HG02798 (cell line): ENCODE data around the gene KCNQ1.

Source experiments
- ATAC-seq: cut with Tn5 transposase; IDR thresholded peaks from one replicate; pipeline ENCODE4 v1.9.1; 2021; ENCODE audit warnings: mild to moderate bottlenecking; ENCODE audit not compliant: unreplicated experiment, poor library complexity

Gene KCNQ1, protein sequence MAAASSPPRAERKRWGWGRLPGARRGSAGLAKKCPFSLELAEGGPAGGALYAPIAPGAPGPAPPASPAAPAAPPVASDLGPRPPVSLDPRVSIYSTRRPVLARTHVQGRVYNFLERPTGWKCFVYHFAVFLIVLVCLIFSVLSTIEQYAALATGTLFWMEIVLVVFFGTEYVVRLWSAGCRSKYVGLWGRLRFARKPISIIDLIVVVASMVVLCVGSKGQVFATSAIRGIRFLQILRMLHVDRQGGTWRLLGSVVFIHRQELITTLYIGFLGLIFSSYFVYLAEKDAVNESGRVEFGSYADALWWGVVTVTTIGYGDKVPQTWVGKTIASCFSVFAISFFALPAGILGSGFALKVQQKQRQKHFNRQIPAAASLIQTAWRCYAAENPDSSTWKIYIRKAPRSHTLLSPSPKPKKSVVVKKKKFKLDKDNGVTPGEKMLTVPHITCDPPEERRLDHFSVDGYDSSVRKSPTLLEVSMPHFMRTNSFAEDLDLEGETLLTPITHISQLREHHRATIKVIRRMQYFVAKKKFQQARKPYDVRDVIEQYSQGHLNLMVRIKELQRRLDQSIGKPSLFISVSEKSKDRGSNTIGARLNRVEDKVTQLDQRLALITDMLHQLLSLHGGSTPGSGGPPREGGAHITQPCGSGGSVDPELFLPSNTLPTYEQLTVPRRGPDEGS

DNA sequence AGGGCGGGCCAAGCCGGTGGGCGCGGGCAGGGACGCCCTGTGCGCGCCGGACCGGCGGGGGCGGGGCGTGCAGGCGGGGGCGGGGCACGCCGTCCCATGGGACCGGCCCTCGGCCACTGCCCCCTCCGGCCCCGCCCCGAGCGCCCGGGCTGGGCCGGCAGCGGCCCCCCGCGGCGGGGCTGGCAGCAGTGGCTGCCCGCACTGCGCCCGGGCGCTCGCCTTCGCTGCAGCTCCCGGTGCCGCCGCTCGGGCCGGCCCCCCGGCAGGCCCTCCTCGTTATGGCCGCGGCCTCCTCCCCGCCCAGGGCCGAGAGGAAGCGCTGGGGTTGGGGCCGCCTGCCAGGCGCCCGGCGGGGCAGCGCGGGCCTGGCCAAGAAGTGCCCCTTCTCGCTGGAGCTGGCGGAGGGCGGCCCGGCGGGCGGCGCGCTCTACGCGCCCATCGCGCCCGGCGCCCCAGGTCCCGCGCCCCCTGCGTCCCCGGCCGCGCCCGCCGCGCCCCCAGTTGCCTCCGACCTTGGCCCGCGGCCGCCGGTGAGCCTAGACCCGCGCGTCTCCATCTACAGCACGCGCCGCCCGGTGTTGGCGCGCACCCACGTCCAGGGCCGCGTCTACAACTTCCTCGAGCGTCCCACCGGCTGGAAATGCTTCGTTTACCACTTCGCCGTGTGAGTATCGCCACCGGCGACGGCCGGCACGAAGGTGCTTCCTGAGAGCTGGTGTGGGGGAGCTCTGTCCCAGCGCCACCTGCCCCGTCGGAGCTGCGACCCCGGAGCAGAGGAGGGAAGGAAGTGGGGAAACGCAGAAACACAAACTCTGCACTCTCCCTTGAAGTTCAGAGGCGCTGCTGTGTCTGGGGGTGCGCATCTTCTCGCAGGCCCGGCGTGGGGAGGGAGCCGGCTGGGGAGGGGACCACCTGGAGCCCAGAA lies at the start of gene KCNQ1:
TSS of gene KCNQ1 (plus strand) at position 188 of the 925 bp plus-strand sequence. CDS start at position 279, 91 bp downstream.
- ATAC-seq = no peak

DNA sequence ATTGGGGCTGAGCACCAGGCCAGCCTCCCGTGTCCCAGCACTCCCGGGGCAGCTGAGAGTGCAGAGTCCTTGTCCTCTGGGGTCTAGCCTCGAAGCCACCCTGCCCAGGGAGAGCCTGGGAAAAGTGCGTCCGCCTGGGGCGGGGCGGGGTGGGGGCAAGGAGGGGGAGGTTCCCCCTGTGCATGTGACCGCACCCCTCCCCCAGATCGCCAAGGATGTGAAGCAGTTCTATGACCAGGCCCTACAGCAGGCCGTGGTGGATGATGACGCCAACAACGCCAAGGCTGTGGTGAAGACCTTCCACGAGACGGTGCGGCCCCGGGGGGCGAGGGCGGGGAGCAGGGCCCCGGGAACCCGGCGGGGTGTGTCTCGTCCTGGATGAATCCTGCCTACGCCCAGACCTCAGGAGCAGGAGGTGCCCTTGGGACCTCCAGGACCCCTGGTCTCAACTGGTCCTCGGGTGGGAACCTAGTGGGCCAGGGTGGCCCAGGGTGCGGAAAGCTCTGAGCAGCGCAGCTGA lies 49.5 kb upstream of the KCNQ1 start:
- ATAC-seq = no peak

DNA sequence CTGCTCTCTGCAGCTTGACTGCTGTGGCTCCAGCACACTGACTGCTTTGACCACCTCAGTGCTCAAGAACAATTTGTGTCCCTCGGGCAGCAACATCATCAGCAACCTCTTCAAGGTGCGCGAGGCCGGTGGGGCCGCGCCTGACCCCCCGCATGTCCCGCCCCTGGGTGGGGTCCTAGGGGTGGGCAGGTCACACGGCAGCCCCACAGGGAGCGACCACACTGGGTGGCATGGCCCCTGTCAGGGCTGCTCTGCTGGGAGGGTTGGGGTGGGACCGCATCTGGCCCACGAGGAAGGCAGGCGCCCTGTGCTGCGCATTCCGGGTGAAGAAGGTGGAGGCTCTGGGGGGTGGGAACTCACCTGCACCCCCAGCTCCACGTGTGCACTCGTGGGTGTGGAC lies 49.0 kb upstream of the KCNQ1 start:
- no peak for ATAC-seq

DNA sequence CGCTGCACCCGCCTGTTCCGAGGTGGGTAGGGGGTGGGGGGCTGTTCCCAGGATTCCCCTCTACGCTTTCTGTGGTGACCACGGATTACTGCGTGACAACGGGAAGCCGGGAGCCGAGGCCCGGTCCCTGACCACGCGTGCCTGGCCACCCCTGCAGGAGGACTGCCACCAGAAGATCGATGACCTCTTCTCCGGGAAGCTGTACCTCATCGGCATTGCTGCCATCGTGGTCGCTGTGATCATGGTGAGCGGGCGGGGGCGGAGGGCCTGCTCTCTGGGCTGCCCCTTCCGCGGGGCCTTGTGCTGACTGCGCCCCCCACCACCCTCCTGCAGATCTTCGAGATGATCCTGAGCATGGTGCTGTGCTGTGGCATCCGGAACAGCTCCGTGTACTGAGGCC lies 48.3 kb upstream of the KCNQ1 start:
- no peak for ATAC-seq

DNA sequence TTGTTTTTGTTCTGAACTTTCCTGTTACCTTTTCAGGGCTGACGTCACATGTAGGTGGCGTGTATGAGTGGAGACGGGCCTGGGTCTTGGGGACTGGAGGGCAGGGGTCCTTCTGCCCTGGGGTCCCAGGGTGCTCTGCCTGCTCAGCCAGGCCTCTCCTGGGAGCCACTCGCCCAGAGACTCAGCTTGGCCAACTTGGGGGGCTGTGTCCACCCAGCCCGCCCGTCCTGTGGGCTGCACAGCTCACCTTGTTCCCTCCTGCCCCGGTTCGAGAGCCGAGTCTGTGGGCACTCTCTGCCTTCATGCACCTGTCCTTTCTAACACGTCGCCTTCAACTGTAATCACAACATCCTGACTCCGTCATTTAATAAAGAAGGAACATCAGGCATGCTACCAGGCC lies 47.8 kb upstream of the KCNQ1 start:
- no peak for ATAC-seq

DNA sequence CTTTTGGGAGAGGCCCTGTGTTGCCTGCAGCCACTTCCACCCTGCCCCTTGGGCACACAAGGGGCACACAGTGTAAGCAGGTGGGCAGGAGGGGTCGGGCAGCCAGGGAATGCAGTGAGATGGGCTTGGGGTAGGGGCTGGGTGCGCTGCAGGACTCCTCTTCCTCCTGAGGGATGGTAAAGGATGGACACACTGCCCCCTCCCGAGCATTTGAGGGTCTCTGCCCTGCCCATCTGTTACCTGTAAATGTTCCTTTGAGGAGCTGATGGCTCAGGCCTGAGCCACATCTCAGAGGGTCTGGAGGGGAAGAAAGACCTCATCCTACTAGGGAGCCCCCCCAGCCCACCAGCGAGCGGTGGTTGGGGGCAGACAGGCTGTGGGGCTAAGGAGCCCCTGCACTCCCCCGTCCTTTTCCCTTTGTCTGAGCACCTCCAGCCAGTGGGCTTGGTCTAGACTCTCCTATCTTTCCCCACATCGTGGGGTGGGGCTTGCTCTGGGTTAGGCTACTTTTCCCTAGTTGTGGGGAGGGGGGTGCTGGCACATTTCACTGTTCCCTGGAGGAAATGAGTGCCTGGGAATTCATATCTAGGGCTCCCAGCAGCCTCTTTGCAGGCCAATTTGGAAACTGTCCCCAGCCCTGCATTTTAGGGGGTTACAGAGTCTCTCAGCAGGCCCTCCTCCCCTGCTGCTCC lies 46.0 kb upstream of the KCNQ1 start:
- ATAC-seq = no peak

DNA sequence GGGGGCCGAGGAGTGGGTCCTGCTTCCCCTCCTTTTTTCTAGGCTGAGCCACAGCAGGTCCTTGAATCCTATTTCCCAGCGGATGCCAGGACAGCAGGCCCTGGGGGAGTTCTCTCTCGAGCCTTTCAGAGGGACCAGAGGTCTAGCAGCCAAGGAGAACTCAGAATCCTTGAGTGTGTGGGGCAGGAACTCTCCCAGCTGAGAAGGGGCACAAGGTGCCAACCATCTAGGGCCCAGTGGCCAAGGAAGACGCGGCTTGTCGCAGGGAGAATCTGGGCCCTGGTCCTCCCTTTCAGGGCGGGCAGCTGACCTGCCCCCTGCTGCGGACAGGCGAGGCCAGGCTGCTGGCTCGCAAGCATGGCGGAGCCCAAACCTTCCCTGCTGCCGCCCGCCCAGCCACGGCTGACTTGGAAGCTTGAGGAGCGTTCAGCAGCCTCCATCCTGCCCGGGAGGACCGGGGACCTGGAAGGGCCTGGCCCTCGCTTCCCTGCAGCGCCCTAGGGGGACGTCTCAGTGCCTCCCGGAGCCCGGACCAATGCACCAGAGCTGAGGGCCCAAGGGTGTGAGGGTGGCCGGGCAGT lies 45.2 kb upstream of the KCNQ1 start:
- peak; percentile 5 for ATAC-seq

DNA sequence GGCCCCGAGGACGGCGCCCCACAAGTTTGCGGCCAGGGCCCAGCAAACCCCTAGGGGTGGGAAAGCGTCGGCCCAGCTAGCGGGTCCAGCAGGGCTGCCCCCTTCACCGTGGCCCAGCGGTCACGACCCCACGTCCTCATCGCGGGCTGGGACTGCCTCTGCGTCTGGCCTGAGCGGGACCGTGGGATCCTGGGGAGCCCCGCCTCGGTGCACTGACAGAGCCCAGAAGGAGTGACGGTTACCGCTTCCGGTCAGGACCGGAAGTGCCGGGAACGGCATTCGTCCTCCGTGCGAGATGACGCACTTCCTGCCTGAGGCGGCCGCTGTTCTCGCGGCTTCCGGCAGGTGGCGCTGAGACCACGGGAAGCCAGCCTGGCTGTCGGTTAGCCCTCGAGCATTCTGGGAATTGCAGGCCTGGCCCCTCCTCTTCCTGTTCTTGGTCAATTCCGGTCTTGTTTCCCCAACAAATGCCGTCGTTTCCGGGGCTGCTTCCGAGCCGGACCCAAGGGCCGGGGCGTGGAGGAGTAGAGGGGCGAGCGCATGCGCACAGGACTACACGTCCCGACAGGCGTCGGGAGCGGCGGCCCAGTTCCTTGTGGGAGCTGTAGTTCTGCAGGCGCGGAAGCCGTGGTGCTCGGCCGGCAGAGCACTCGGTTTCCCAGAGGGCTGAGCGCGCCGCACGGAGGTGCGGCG lies 44.6 kb upstream of the KCNQ1 start, which contains the start of gene TSSC4:
TSS of gene TSSC4 (plus strand) at position 682 of the 693 bp plus-strand sequence. CDS start 1,884 bp downstream, outside the sequence.
- peak; percentile 88 for ATAC-seq

DNA sequence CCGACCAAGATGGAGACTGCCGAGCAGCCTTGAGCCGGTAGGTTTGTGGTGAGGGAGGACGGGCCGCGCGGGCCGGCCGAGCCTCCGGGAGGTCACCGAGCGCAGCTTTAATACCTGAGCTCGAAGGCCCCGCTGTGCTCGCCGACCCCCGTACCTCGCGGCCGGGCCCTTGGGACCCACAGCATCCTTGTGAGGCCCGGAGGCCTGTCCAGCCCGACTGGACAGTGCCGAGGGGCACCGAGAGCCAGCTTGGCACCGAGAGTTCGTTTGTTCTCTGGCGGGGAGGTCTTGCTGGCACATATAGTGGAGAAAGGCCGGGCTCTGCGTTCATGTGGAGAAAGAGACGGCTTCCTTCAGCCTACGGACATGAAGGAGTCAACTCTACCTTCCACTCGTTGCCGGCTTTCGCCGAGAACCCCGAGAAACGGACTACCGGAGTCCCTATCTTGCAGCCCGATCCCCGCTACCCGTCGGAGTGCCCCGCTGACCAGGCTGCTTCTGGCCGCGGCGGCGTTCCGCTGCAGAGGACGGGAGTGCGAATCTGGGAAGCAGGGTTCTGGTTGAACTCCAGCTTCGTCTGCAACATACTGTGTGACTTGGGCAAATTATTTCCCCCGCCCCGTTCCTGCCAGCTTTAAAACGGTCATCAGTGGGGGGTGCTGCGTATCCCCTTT lies 43.9 kb upstream of the KCNQ1 start:
- no peak for ATAC-seq

DNA sequence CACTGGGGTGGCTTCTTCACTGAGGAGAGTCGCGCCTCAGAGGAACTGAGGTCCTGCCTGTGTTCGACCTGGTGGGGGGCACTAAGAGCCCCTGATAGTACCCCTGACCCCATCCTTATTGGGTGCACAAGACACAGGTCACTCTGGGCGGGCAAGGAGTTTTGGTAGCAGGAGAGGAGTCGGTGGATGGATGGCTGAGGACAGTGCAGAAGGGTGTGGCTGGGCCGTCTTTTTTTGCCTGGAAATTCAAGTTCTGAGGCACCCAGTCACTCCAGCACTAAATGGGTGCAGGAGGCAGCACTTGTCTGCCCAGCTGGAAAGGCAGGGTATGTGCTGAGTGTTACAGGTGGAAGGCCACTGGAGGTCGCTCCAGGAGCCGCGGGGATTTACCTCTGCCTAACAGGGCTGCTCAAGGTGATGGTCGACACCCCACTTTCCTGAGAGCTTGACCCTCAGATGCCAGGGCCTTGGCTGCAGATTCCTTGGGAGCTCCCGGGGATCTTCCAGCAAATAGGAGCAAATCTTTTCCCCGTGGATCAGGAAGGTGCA lies 43.3 kb upstream of the KCNQ1 start:
- ATAC-seq = no peak

DNA sequence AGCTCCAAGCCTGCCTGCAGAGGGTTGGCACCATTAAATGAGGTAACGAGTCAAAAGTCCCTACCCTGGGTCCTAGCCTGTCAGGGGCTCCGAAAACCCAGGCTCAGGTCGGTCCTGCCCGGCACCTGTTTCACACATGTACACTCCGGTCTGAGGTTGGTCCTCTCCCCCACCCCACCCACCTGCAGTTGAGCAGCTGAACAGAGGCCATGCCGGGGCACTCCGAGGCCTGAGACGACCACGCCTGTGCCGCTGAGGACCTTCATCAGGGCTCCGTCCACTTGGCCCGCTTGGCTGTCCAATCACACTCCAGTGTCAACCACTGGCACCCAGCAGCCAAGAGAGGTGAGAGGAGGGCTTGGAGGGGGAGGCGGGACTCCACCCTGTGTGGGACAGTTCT lies 42.7 kb upstream of the KCNQ1 start:
- no peak for ATAC-seq

DNA sequence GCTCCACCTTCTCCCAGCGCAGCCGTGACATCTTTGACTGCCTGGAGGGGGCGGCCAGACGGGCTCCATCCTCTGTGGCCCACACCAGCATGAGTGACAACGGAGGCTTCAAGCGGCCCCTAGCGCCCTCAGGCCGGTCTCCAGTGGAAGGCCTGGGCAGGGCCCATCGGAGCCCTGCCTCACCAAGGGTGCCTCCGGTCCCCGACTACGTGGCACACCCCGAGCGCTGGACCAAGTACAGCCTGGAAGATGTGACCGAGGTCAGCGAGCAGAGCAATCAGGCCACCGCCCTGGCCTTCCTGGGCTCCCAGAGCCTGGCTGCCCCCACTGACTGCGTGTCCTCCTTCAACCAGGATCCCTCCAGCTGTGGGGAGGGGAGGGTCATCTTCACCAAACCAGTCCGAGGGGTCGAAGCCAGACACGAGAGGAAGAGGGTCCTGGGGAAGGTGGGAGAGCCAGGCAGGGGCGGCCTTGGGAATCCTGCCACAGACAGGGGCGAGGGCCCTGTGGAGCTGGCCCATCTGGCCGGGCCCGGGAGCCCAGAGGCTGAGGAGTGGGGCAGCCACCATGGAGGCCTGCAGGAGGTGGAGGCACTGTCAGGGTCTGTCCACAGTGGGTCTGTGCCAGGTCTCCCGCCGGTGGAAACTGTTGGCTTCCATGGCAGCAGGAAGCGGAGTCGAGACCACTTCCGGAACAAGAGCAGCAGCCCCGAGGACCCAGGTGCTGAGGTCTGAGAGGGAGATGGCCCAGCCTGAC lies 41.7 kb upstream of the KCNQ1 start:
- ATAC-seq = no peak

DNA sequence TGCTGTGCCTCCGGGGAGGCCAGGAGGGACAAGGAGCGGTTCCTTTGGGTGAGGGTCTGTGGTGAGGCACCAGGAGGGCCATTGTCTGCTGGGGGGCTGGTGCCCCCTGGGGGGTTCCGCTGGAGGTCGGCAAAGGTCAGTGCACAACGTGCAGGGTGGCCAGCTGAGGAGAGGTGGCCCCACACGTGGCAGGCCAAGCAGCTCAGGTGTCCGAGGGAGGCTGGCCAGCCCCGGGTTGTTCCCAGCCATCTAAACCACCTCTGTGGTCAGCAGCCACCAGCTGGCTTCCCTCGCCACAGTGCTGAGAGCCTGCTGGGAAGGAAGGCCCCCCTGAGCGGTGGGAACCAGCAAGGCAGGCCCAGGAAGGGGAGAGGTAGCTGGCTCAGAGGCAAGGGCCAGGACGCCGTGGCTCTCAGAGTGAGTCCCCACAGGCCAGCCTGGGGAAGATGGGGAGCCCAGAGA lies 40.0 kb upstream of the KCNQ1 start:
- ATAC-seq = no peak

DNA sequence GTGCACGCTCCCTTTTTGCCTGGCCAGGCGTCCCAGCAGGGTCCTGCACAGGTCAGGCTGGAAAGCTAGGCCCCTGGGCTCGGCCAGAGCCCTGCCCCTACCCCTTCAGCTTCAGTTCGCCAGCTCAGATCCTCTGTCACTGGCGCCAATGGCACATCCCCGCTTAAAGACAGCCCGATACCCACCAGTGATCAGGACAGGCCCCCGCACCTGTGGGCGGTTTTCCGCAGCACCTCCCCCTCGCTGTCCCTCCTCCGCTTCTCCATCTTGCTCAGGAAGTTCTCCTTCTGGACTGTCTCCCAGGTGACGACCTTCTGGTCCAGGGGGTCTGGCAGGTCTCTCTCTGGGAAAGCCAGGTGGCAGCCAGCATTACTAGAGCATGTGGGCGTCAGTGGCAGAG lies 38.4 kb upstream of the KCNQ1 start:
- no peak for ATAC-seq

DNA sequence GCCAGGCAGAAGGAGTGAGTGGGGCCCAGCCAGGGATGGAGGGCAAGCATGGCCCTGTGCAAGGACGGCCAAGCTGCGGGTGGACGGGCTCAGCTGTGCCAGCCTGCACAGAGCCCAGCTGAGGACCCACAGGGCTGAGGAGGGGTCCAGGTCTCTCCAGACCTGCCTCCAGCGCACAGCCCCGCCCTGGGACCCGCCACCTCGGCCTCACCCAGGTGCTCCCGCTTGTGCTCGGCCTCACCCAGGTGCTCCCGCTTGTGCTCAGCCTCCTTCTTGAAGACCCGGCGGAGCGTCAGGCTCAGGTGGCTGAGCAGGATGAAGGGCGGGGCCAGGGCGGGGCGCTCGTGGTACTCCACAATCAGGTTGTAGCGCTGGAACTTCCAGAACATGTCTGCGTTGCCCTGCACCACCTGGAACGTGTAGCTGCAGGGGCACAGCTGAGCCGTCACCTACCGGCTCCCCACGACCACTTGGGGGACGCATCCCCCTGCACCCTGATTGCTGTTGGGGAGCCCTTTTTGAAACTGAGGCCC lies 37.9 kb upstream of the KCNQ1 start:
- ATAC-seq = no peak

DNA sequence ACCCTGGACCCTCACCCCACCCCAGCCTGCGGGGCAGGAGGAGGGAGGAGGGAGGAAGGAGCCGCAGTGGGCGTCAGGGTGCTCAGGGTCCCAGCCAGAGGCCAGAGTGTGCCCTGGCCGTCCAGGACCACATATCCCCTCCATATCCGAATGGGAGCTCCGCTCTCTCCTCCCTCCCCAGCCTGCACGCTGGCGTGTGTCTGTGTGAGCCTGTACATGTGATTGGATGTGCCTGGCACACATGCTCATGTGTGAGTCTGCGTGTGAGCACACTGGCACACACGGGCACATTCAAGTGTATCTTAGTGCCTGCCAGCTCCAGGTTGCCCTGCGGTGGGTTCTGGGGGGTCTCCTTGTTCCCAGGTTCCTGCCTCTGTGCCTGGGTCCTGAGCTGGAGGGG lies 36.1 kb upstream of the KCNQ1 start:
- no peak for ATAC-seq

DNA sequence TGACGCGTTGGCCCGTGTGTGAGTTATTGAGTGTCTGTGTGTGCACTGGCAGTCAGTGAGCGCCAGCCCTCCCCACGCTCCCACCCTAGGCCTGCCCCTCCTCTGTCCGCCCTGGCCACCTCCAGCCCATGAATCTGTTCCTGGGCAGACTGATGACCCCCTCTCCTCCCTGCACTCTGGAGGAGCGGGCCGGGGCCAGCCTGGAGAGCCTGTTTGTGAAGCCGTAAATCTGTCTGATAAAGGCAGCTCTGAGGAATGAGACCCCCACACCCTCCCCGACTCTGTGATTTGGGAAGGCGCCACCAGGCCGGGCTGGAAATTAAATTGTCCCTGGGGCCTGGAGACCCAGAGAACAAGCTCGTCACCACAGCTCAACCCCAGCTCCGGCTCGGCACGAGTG lies 35.7 kb upstream of the KCNQ1 start:
- no peak for ATAC-seq
